ENCODE results near the gene FHIT.

The FHIT gene

GRCh38 chr3:60001369-60001768 lies 1249.9 kb downstream of the FHIT start:
- ChIA-PET CTCF (no interaction called here), POLR2A (ENCODE audit: low non-redundant PET) (no interaction called here)
- TF ChIP-seq CTCF (conservative IDR thresholded peaks at IDR 0.05; ENCODE audit: low read depth), result no peak
- H3K27ac ChIP-seq, result no peak overlapping the region
- no peak for DNase-seq (ENCODE audit: low spot score)

GRCh38 chr3:60000311-60001105 lies 1250.7 kb downstream of the FHIT start:
- DNase-seq (ENCODE audit: low spot score), result no peak
- ChIA-PET CTCF (no interaction called here), POLR2A (ENCODE audit: low non-redundant PET) (no interaction called here)
- no peak for TF ChIP-seq CTCF (conservative IDR thresholded peaks at IDR 0.05; ENCODE audit: low read depth)
- no peak overlapping the region for H3K27ac ChIP-seq

GRCh38 chr3:59998058-59998457 lies 1253.2 kb downstream of the FHIT start:
- ChIA-PET POLR2A (ENCODE audit: low non-redundant PET) (no interaction called here), CTCF (no interaction called here)
- no peak for DNase-seq (ENCODE audit: low spot score)
- H3K27ac ChIP-seq, result no peak overlapping the region
- no peak for TF ChIP-seq CTCF (conservative IDR thresholded peaks at IDR 0.05; ENCODE audit: low read depth)

- TF ChIP-seq CTCF (conservative IDR thresholded peaks at IDR 0.05; ENCODE audit: low read depth), result no peak
- H3K27ac ChIP-seq, result no peak overlapping the region
- POLR2A ChIA-PET (ENCODE audit: low non-redundant PET), result no interaction called here
- CTCF ChIA-PET, result no interaction called here
- DNase-seq (ENCODE audit: low spot score), result no peak
These were observed 1253.7 kb downstream of the FHIT start for GRCh38 chr3:59997583-59997982.

GRCh38 chr3:59996056-59996455 lies 1255.2 kb downstream of the FHIT start:
- ChIA-PET POLR2A (ENCODE audit: low non-redundant PET) (no interaction called here), CTCF (no interaction called here)
- DNase-seq (ENCODE audit: low spot score), result no peak
- H3K27ac ChIP-seq, result no peak overlapping the region
- no peak for TF ChIP-seq CTCF (conservative IDR thresholded peaks at IDR 0.05; ENCODE audit: low read depth)

GRCh38 chr3:59995563-59995962 lies 1255.7 kb downstream of the FHIT start:
- ChIA-PET POLR2A (ENCODE audit: low non-redundant PET) (no interaction called here), CTCF (no interaction called here)
- DNase-seq (ENCODE audit: low spot score), result no peak
- TF ChIP-seq CTCF (conservative IDR thresholded peaks at IDR 0.05; ENCODE audit: low read depth), result no peak
- H3K27ac ChIP-seq, result no peak overlapping the region
